Endodermal cell (in vitro differentiated cells): ENCODE measurements around the gene KHDRBS2. TPM values are rescaled to one million over a fixed set of nuclear protein-coding genes. Genes with fewer than 3 reads are reported as not detected.

Experiments used
- DNase-seq: peaks from one replicate; pipeline ENCODE4 v3.0.0-alpha.2; 2017
- H3K27ac ChIP-seq: 2 replicates; pipeline ENCODE4 v1.5.1; 2013; ENCODE audit warnings: mild to moderate bottlenecking, low read depth, low read length, moderate library complexity
- H3K27me3 ChIP-seq: 2 replicates; pipeline ENCODE4 v1.6.1; 2013; ENCODE audit warnings: mild to moderate bottlenecking, low read length, moderate library complexity; ENCODE audit not compliant: insufficient read depth, control insufficient read depth, poor library complexity, severe bottlenecking
- H3K36me3 ChIP-seq: 2 replicates; pipeline ENCODE4 v1.7.0; 2013; ENCODE audit warnings: mild to moderate bottlenecking, low read length, moderate library complexity; ENCODE audit not compliant: control insufficient read depth, insufficient read depth
- H3K4me1 ChIP-seq: one replicate; pipeline ENCODE4 v1.7.0; 2013; ENCODE audit warnings: low read length; ENCODE audit not compliant: control insufficient read depth, insufficient read depth
- H3K4me3 ChIP-seq: 2 replicates; pipeline ENCODE4 v1.5.1; 2013; ENCODE audit warnings: mild to moderate bottlenecking, low read length, moderate library complexity
- H3K9ac ChIP-seq: 2 replicates; pipeline ENCODE4 v1.6.1; 2013; ENCODE audit warnings: mild to moderate bottlenecking, low read length, moderate library complexity; ENCODE audit not compliant: poor library complexity, severe bottlenecking; ENCODE audit errors: extremely low read depth
- H3K9me3 ChIP-seq: 2 replicates; pipeline ENCODE4 v1.6.1; 2013; ENCODE audit warnings: mild to moderate bottlenecking, low read length, moderate library complexity; ENCODE audit not compliant: control insufficient read depth
- H3K27ac Mint-ChIP-seq: 2 replicates; pipeline ENCODE4 v1.8.0; 2020; ENCODE audit warnings: mixed read lengths
- H3K27me3 Mint-ChIP-seq: 2 replicates; pipeline ENCODE4 v1.8.0; 2021; ENCODE audit warnings: mild to moderate bottlenecking, mixed read lengths; ENCODE audit not compliant: insufficient read depth
- H3K36me3 Mint-ChIP-seq: 2 replicates; pipeline ENCODE4 v1.8.0; 2020; ENCODE audit warnings: low read depth, mixed read lengths
- H3K4me1 Mint-ChIP-seq: 2 replicates; pipeline ENCODE4 v1.8.0; 2020; ENCODE audit warnings: mixed read lengths
- H3K4me3 Mint-ChIP-seq: 2 replicates; pipeline ENCODE4 v1.8.0; 2020; ENCODE audit warnings: mild to moderate bottlenecking, moderate library complexity, mixed read lengths
- H3K9me3 Mint-ChIP-seq: 2 replicates; pipeline ENCODE4 v1.8.0; 2020; ENCODE audit warnings: mild to moderate bottlenecking, mixed read lengths
- WGBS, 2 experiments: methylation state at CpG; one replicate each; pipeline versions ENCODE4 v1.1.5 to v1.1.7; 2013; ENCODE audit warnings: missing lambda C conversion rate in 2 of 2, mixed read lengths in 1 of 2; ENCODE audit not compliant: insufficient coverage in 1 of 2, insufficient read length in 1 of 2; 5-methylcytosine and 5-hydroxymethylcytosine counted together
- total RNA-seq, 2 donors: library from RNA; stranded (reverse); fragmentation: NEBNext Ultra II Directional in 1 of 2; extraction: Animal tissue kit (Norgen Biotek cat#: 25700) in 1 of 2; gene quantifications; 2 replicates in 1 of 2; 3 replicates in 1 of 2; pipeline ENCODE4 v1.2.1, GENCODE V29; 2021
- TF ChIP-seq, protein P1 (sequence below): fragments of 200-600 bp; sonication (generic); conservative IDR thresholded peaks from 2 replicates; pipeline ENCODE4 v1.5.0; 2021; ENCODE audit warnings: antibody characterized with exemption, mild to moderate bottlenecking

Gene KHDRBS2
- total RNA-seq, 2 donors from 2014 or later, result 11.4 to 29.0 TPM

DNA sequence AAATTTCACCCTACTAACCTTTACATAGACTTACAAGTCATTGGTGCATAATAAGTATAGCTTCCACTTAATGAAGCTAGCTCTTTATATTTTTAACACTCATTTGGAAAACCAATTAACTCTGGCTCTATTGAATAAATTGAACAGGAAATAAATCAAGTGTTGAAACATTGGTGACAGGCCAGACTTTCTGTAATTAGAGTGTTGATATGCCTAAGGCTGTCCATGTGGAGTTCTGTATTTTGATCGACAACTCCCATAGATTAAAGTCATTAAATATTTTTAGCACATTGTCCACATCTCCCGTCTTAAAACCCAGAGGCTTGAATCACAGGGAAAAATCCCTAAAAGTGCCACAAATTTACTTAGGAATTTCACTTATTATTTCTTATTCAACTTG lies 468.3 kb downstream of the KHDRBS2 start:
- no peaks in the 10 kb centered on the region for H3K4me1 Mint-ChIP-seq
- no peak for DNase-seq
- TF ChIP-seq, protein P1, sequence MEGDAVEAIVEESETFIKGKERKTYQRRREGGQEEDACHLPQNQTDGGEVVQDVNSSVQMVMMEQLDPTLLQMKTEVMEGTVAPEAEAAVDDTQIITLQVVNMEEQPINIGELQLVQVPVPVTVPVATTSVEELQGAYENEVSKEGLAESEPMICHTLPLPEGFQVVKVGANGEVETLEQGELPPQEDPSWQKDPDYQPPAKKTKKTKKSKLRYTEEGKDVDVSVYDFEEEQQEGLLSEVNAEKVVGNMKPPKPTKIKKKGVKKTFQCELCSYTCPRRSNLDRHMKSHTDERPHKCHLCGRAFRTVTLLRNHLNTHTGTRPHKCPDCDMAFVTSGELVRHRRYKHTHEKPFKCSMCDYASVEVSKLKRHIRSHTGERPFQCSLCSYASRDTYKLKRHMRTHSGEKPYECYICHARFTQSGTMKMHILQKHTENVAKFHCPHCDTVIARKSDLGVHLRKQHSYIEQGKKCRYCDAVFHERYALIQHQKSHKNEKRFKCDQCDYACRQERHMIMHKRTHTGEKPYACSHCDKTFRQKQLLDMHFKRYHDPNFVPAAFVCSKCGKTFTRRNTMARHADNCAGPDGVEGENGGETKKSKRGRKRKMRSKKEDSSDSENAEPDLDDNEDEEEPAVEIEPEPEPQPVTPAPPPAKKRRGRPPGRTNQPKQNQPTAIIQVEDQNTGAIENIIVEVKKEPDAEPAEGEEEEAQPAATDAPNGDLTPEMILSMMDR, result no peak
- 95% methylated on average over 2 of the region's 2 CpGs; no CpG with 5 or more reads in 1 of the 2 experiments for WGBS, 2 experiments
- Histone ChIP-seq H3K9me3 (no peaks in the 10 kb centered on the region), H3K27ac (no peak overlapping the region), H3K27me3 (no peaks in the 10 kb centered on the region), H3K9ac (no peak overlapping the region), H3K4me3 (no peak overlapping the region), H3K36me3 (no peaks in the 10 kb centered on the region), H3K4me1 (no peaks in the 10 kb centered on the region)
- H3K27ac Mint-ChIP-seq, result no peak overlapping the region
- no peaks in the 10 kb centered on the region for H3K27me3 Mint-ChIP-seq
- no peaks in the 10 kb centered on the region for H3K36me3 Mint-ChIP-seq
- H3K4me3 Mint-ChIP-seq, result no peak overlapping the region
- H3K9me3 Mint-ChIP-seq, result no peaks in the 10 kb centered on the region

DNA sequence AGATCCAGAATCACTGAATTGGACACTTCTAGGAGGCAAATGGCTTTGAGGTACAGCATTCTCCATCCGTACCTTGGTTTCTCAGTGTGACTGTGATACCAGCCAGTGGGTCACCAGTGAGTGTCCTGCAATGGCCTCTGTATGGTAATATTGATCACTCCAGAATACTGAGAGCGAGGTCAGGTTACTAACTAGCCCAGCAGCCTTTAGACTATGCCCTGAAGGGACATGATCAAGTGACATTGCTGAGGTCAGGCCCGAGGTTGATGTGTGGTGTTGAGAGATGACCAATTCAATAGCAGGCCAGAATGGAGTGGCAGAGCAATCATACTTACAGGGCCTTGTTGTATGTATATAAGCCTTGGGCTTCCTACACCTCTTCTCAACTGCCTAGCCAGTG lies 476.0 kb downstream of the KHDRBS2 start:
- TF ChIP-seq, protein P1, result no peak
- WGBS, 2 experiments, result 58 to 59% methylated on average over 3 of the region's 3 CpGs
- Mint-ChIP-seq H3K4me1 (no peaks in the 10 kb centered on the region), H3K9me3 (peaks cover 5% of the 10 kb centered on the region), H3K27ac (no peak overlapping the region), H3K4me3 (no peak overlapping the region), H3K36me3 (no peaks in the 10 kb centered on the region), H3K27me3 (no peaks in the 10 kb centered on the region)
- peaks cover 8% of the 10 kb centered on the region for H3K9me3 ChIP-seq
- no peaks in the 10 kb centered on the region for H3K36me3 ChIP-seq
- H3K27me3 ChIP-seq, result no peaks in the 10 kb centered on the region
- no peak overlapping the region for H3K4me3 ChIP-seq
- no peaks in the 10 kb centered on the region for H3K4me1 ChIP-seq
- H3K9ac ChIP-seq, result no peak overlapping the region
- no peak for DNase-seq
- no peak overlapping the region for H3K27ac ChIP-seq

DNA sequence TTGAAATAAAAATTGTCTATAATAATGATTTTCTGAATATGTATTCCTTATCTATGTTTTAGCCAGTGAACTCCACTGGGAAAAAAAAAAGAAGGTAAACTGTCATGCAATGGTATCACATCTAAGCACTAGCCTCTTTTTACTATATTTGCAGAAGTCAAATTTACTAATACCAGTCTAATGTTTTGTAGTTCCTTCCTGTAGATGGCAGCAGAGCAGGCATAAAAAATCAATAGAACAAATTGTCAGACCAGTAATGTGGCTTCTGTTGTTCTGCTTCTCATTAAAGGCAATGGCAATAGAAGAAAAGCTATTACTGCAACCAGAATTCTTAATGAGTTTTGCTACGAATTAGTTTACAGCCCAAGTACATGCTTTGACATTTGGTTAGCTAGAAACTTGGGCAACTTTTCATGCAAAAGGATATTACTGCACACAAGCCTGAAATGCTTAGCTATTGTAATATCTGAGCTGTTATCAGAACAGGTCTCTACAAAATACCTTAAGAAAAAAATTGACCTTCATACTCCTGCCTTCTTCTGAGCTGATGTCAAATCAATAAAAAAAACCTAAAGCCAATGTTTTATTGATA lies 476.9 kb downstream of the KHDRBS2 start:
- no peak overlapping the region for H3K27ac Mint-ChIP-seq
- Histone ChIP-seq H3K36me3 (no peaks in the 10 kb centered on the region), H3K9me3 (peaks cover 14% of the 10 kb centered on the region), H3K9ac (no peak overlapping the region), H3K27ac (no peak overlapping the region), H3K27me3 (no peaks in the 10 kb centered on the region), H3K4me1 (no peaks in the 10 kb centered on the region), H3K4me3 (no peak overlapping the region)
- DNase-seq, result no peak
- 31 to 46% methylated on average over 1 of the region's 1 CpG for WGBS, 2 experiments
- no peaks in the 10 kb centered on the region for H3K36me3 Mint-ChIP-seq
- no peaks in the 10 kb centered on the region for H3K4me1 Mint-ChIP-seq
- H3K4me3 Mint-ChIP-seq, result no peak overlapping the region
- TF ChIP-seq, protein P1, result peak; percentile 83
- peaks cover 13% of the 10 kb centered on the region for H3K9me3 Mint-ChIP-seq
- H3K27me3 Mint-ChIP-seq, result no peaks in the 10 kb centered on the region
